Measurements from ENCODE around the gene MS4A15.

Gene MS4A15

DNA sequence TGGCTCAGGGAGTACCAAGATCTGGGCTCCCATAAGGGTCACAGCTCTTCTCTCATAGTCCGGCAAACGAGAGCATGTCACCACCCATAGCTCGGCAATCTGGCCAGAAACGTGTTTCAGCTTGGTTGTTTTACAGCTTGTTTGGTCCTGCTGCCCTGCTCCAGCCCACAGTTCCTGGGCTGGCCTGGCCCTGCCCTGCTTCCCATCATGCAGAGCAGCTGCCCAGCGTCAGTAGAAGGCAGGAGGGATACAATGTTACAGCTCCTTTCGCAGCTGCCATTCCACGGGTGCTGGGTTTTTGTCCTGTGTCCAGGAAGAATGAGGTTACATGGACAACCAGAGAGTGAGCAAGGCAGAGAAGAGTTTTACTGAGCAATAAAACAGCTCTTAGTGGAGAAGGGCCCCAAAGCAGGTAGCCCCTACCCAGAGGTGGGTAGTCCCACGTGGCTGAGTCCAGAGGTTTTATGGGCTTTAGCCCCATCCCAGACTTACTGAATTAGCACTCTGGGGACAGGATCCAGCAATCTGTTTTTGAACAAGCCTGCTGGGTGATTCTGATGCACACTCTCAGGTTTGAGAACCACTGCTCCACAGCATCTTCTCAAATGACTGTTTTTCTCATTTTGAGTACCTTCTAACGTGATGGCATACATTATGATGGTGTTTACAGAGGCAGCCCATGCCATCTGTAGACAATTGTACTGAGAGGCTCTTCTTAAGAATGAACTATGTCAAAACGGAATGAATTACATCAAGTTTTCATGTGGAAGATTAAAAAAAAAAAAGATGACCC lies 37.9 kb upstream of the MS4A15 start:
- no peak for DNase-seq (ENCODE audit: low spot score)
- TF ChIP-seq, protein P1, sequence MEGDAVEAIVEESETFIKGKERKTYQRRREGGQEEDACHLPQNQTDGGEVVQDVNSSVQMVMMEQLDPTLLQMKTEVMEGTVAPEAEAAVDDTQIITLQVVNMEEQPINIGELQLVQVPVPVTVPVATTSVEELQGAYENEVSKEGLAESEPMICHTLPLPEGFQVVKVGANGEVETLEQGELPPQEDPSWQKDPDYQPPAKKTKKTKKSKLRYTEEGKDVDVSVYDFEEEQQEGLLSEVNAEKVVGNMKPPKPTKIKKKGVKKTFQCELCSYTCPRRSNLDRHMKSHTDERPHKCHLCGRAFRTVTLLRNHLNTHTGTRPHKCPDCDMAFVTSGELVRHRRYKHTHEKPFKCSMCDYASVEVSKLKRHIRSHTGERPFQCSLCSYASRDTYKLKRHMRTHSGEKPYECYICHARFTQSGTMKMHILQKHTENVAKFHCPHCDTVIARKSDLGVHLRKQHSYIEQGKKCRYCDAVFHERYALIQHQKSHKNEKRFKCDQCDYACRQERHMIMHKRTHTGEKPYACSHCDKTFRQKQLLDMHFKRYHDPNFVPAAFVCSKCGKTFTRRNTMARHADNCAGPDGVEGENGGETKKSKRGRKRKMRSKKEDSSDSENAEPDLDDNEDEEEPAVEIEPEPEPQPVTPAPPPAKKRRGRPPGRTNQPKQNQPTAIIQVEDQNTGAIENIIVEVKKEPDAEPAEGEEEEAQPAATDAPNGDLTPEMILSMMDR (conservative IDR thresholded peaks at IDR 0.05; ENCODE audit: low read depth): no peak
- CTCF ChIA-PET: no interaction called here
- POLR2A ChIA-PET (ENCODE audit: low non-redundant PET): no interaction called here
- H3K27ac ChIP-seq: no peak overlapping the region

GRCh38 chr11:60719391-60719790 lies 37.3 kb upstream of the MS4A15 start:
- no peak for DNase-seq (ENCODE audit: low spot score)
- TF ChIP-seq, protein P1 (conservative IDR thresholded peaks at IDR 0.05; ENCODE audit: low read depth): no peak
- ChIA-PET POLR2A (ENCODE audit: low non-redundant PET) (no interaction called here), CTCF (no interaction called here)
- no peak overlapping the region for H3K27ac ChIP-seq

DNA sequence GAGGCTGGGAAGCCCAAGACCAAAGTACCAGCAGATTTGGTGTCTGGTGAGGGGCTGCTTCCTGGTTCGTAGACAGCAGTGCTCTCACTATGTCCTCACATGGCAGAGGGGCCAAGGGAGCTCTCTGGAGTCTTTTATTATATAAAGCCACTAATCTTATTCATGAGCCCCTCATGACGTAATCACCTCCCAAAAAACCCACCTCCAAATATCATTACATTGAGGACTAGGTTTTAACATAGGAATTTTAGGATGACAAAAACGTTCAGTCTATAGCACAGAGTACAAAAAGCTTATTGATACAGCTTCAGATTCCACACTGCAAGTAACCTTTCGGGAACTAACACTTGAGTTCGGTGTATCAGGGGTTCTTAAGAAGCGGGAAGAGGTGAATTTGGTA lies 36.2 kb upstream of the MS4A15 start:
- DNase-seq (ENCODE audit: low spot score): no peak
- ChIA-PET POLR2A (ENCODE audit: low non-redundant PET) (interaction anchor here (0.5 kb wide), 1 partner anchor 24 kb away, joined by 4 read pairs; no protein-coding TSS in a partner anchor), CTCF (no interaction called here)
- TF ChIP-seq, protein P1 (conservative IDR thresholded peaks at IDR 0.05; ENCODE audit: low read depth): no peak
- H3K27ac ChIP-seq: no peak overlapping the region

GRCh38 chr11:60724420-60724819 lies 32.2 kb upstream of the MS4A15 start, which contains the start of gene MS4A18:
Gene MS4A18 (plus strand): TSS chr11:60724720.
- DNase-seq (ENCODE audit: low spot score): no peak
- ChIA-PET POLR2A (ENCODE audit: low non-redundant PET) (no interaction called here), CTCF (no interaction called here)
- no peak within 1 kb of the TSS for H3K27ac ChIP-seq
- TF ChIP-seq, protein P1 (conservative IDR thresholded peaks at IDR 0.05; ENCODE audit: low read depth): no peak

DNA sequence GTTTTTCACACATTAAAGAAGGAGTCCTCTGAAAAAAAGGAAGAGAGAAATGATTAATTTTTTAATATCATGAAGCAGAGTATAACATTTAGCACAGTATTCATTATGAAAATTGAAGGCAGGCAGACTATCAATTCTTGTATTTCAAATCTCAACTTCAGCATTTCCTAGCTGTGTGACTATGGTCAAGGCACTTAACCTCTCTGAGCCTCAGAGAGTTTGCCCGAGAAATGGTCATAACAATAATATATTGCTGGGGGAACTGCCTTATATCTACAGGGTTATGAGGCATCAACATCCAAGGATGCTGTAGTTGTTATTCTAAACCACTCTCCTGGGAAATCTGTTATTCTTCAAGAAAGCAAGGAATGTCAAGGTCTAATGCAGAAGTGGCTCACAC lies 31.1 kb upstream of the MS4A15 start:
- no peak for DNase-seq (ENCODE audit: low spot score)
- H3K27ac ChIP-seq: no peak overlapping the region
- TF ChIP-seq, protein P1 (conservative IDR thresholded peaks at IDR 0.05; ENCODE audit: low read depth): no peak
- ChIA-PET POLR2A (ENCODE audit: low non-redundant PET) (no interaction called here), CTCF (no interaction called here)

DNA sequence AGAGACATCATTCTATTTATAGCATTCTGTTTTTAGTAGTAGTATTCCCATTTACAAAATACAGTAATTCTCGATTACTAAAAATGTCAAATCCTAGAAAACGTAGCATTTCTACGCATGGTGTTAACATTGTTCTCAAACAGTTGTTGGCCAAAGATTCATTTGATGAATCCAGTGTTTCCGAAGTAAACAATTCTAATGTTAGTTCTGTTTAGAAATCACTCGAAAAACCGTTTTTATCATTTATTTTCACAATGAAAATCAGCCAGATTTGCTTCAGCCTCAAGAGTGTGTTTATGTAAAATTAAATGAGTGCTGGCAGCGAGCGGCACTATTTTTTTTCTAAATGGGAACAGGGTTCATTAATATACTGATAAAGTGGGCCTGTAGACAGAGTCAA lies 25.1 kb upstream of the MS4A15 start:
- POLR2A ChIA-PET (ENCODE audit: low non-redundant PET): no interaction called here

More for the DNA sequence above, 25.1 kb upstream of the MS4A15 start:
- CTCF ChIA-PET: no interaction called here
- TF ChIP-seq, protein P1 (conservative IDR thresholded peaks at IDR 0.05; ENCODE audit: low read depth): no peak
- H3K27ac ChIP-seq: no peak overlapping the region
- DNase-seq (ENCODE audit: low spot score): no peak
